Kidney (tissue), 14 donors: Measurements from ENCODE around the gene DPP6. TPM values are rescaled to one million over a fixed set of nuclear protein-coding genes. Genes with fewer than 3 reads are reported as not detected.
A peak's percentile ranks its signal among the peaks of the same experiment; 100 is the strongest.

ENCODE experiments used
- DNase-seq, 5 donors: peaks; one replicate each; pipeline ENCODE4 v3.0.0-alpha.2; 2013 to 2020
- FAIRE-seq: peaks from 2 replicates; lab custom pipeline; 2012; peaks lifted over from hg19 to GRCh38; lab: Jason Lieb, UNC
- H3K27ac ChIP-seq, 2 donors: one replicate each; pipeline ENCODE4 v1.7.0; 2013; ENCODE audit warnings: low read depth in 2 of 2, low read length in 2 of 2, inconsistent platforms in 1 of 2
- H3K27me3 ChIP-seq: one replicate; pipeline ENCODE4 v1.7.1; 2013; ENCODE audit warnings: low read length, inconsistent platforms; ENCODE audit not compliant: control insufficient read depth, insufficient read depth
- H3K36me3 ChIP-seq, 3 donors: one replicate each; pipeline versions ENCODE4 v1.7.0 to v1.7.1; 2013; ENCODE audit warnings: low read length in 3 of 3, control low read depth in 1 of 3, inconsistent platforms in 1 of 3; ENCODE audit not compliant: insufficient read depth in 3 of 3, control insufficient read depth in 2 of 3
- H3K4me1 ChIP-seq, 3 donors: one replicate each; pipeline versions ENCODE4 v1.7.0 to v1.7.1; 2013; ENCODE audit warnings: low read length in 3 of 3, inconsistent platforms in 1 of 3, low read depth in 1 of 3; ENCODE audit not compliant: control insufficient read depth in 2 of 3, insufficient read depth in 2 of 3
- H3K4me3 ChIP-seq, 3 donors: one replicate each; pipeline versions ENCODE4 v1.7.0 to v1.8.1; 2013; ENCODE audit warnings: low read length in 3 of 3, control low read depth in 1 of 3, inconsistent platforms in 1 of 3
- H3K9ac ChIP-seq, 3 donors: one replicate each; pipeline versions ENCODE4 v1.7.0 to v1.7.1; 2013; ENCODE audit warnings: low read length in 3 of 3, control low read depth in 1 of 3, inconsistent platforms in 1 of 3
- H3K9me3 ChIP-seq, 3 donors: one replicate each; pipeline versions ENCODE4 v1.7.0 to v1.7.1; 2013; ENCODE audit warnings: low read length in 3 of 3, control low read depth in 1 of 3, inconsistent platforms in 1 of 3; ENCODE audit not compliant: control insufficient read depth in 2 of 3, insufficient read depth in 1 of 3
- intact Hi-C: fragments of 100-400 bp; cut with DNase I; formaldehyde crosslinking; loops from one replicate; pipeline ENCODE4 v1.11.1; 2022
- polyA plus RNA-seq: library from polyadenylated mRNA; stranded (reverse); fragments of 350-450 nt; fragmentation: Illumina TruSeq; extraction: RNeasy Lipid Tissue Mini Kit (QIAGEN cat#74804); gene quantifications from one replicate; pipeline ENCODE4 v1.2.3, GENCODE V29; 2014; ENCODE audit warnings: low read depth, low replicate concordance; ENCODE audit not compliant: insufficient read depth
- total RNA-seq: library from RNA; stranded (reverse); fragmentation: NEBNext Ultra II Directional; extraction: Animal tissue kit (Norgen Biotek cat#: 25700); gene quantifications from one replicate; pipeline ENCODE4 v1.2.1, GENCODE V29; 2021
- TF ChIP-seq, protein P1 (sequence below): IDR thresholded peaks from 3 replicates; pipeline ENCODE4 v1.5.1; 2012; ENCODE audit warnings: mild to moderate bottlenecking, moderate library complexity, borderline replicate concordance; ENCODE audit not compliant: insufficient read depth; ENCODE audit errors: extremely low read depth
- donor health status: control.
- donor health status: control.
- donor health status: control.
- donor health status: control.
- donor health status: control.
- donor health status: DM: yes; HTN: yes; CAD: no.
- donor health status: Normal renal cell carcinoma (clear cell type).

DPP6 gene
- total and polyA plus RNA-seq, 2 donors from 2014 or later: 1.8 to 6.9 TPM

DNA sequence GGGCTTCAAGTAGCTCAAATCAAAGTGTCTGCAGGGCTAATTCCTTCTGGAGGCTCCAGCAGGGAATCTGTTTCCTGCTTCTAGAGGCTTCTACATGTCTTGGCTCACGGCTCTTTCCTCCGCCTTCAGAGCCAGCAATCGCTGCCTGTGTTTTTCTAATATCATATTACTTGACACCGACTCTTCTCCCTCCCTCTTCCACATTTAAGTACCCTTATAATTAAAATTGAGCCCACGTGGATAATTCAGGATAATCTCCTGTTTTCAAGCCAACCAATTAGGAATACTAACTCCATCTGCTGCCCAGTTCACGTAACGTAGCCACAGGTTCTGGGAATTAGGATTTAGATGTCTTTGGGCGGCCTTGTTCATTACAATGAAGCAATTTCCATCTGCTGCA, 372.2 kb downstream of the DPP6 start:
- H3K9me3 ChIP-seq: no peaks in the 10 kb centered on the region
- no peak overlapping the region for H3K9ac ChIP-seq
- intact Hi-C loops: no loop called here
- H3K36me3 ChIP-seq: no peaks in the 10 kb centered on the region
- H3K4me1 ChIP-seq: no peaks in the 10 kb centered on the region
- TF ChIP-seq, protein P1, sequence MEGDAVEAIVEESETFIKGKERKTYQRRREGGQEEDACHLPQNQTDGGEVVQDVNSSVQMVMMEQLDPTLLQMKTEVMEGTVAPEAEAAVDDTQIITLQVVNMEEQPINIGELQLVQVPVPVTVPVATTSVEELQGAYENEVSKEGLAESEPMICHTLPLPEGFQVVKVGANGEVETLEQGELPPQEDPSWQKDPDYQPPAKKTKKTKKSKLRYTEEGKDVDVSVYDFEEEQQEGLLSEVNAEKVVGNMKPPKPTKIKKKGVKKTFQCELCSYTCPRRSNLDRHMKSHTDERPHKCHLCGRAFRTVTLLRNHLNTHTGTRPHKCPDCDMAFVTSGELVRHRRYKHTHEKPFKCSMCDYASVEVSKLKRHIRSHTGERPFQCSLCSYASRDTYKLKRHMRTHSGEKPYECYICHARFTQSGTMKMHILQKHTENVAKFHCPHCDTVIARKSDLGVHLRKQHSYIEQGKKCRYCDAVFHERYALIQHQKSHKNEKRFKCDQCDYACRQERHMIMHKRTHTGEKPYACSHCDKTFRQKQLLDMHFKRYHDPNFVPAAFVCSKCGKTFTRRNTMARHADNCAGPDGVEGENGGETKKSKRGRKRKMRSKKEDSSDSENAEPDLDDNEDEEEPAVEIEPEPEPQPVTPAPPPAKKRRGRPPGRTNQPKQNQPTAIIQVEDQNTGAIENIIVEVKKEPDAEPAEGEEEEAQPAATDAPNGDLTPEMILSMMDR: no peak
- FAIRE-seq (no peak), DNase-seq (peak in 3 of 5 donors; percentile 47 to 78 (median 67))
- no peak overlapping the region for H3K27ac ChIP-seq
- no peak overlapping the region for H3K4me3 ChIP-seq
- H3K27me3 ChIP-seq: no peaks in the 10 kb centered on the region

DNA sequence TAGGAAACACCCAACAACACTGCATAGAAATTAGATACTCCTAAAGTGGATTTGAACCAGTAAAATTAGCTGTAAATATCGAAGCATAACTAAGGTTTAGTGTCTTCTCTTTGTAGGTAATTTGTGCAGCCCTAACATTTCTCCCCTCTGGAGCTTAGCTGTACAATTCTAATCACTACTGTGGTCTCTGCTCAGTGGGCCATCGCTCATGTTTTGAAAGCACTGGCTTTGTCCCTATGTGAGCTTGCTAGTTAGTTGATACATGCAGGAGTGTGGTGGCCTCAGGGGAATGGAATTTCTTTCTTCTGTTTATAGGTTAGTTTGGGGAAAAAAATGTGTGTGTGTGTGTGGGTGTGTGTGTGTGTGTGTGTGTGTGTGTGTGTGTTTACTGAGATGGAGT, 373.1 kb downstream of the DPP6 start:
- H3K4me1 ChIP-seq: no peaks in the 10 kb centered on the region
- no peak for FAIRE-seq
- H3K9me3 ChIP-seq: no peaks in the 10 kb centered on the region
- no peak overlapping the region for H3K4me3 ChIP-seq
- intact Hi-C loops: no loop called here
- H3K27me3 ChIP-seq: no peaks in the 10 kb centered on the region
- DNase-seq: peak in 3 of 5 donors; percentile 42 to 71 (median 66)
- H3K9ac ChIP-seq: no peak overlapping the region
- no peak overlapping the region for H3K27ac ChIP-seq
- TF ChIP-seq, protein P1: no peak
- no peaks in the 10 kb centered on the region for H3K36me3 ChIP-seq

DNA sequence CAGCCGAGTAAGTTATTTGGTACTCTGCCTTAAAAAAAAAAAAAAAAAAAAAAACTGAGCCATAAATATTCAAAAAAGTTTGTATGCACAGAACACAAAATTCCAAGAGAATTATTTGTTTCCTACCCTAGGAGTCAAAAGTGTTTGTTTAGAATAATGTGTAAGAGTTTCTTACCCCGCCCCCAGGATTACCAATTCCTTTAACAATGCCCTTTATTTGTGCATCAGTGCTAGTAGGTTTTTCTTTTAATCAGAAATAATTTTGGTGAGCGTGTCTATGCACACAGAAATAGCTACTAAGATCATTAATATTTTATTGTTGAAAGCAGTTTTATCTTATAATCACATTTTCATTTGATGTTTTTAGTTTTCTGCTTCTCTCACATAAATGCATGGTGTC, 374.6 kb downstream of the DPP6 start:
- Histone ChIP-seq H3K9ac (no peak overlapping the region), H3K4me1 (no peaks in the 10 kb centered on the region), H3K27ac (no peak overlapping the region), H3K4me3 (no peak overlapping the region), H3K36me3 (no peaks in the 10 kb centered on the region), H3K27me3 (no peaks in the 10 kb centered on the region), H3K9me3 (no peaks in the 10 kb centered on the region)
- TF ChIP-seq, protein P1: no peak
- no peak for FAIRE-seq
- DNase-seq: no peak
- intact Hi-C loops: no loop called here

DNA sequence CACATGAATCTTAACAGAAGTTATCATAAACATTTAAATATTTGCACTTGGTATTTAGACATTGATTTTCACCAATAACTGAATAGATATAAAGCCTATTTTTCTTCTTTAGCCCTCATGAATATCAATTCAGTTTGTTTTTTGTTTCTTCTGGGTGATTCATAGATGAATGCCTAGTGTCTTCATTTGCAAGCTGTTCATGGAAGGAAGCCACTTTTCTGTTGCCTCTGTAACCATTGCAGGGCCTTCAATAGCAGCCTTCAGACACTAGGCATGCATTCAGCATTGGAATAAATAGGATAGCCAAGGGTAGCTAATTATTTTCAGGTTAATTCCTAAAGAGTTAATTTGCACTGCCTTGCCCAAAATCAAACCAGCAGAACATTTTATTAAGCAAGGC, 375.3 kb downstream of the DPP6 start:
- H3K9me3 ChIP-seq: no peaks in the 10 kb centered on the region
- H3K4me3 ChIP-seq: no peak overlapping the region
- H3K9ac ChIP-seq: no peak overlapping the region
- H3K4me1 ChIP-seq: no peaks in the 10 kb centered on the region
- DNase-seq: no peak
- no peak overlapping the region for H3K27ac ChIP-seq
- TF ChIP-seq, protein P1: no peak
- H3K27me3 ChIP-seq: no peaks in the 10 kb centered on the region
- H3K36me3 ChIP-seq: no peaks in the 10 kb centered on the region
- no peak for FAIRE-seq
- intact Hi-C loops: no loop called here
